Smooth muscle cell (in vitro differentiated cells): Measurements from ENCODE around the gene CADPS2. TPM values are rescaled to one million over a fixed set of nuclear protein-coding genes. Genes with fewer than 3 reads are reported as not detected.

Experiments
- DNase-seq: peaks from one replicate; lab custom pipeline; 2025; ENCODE audit not compliant: unreplicated experiment; lab: John Stamatoyannopoulos, UW
- H2AFZ ChIP-seq: fragments of 200-600 bp; sonication (generic); 2 replicates; pipeline ENCODE4 v1.6.0; 2016; ENCODE audit warnings: antibody characterized with exemption, low read depth, mild to moderate bottlenecking
- H3F3A ChIP-seq: fragments of 200-600 bp; sonication (generic); 2 replicates; pipeline ENCODE4 v1.6.0; 2017; ENCODE audit warnings: antibody characterized with exemption, low read depth
- H3K27ac ChIP-seq: fragments of 200-600 bp; sonication (generic); 2 replicates; pipeline ENCODE4 v1.5.1; 2016; ENCODE audit warnings: low read depth, mild to moderate bottlenecking
- H3K27me3 ChIP-seq: fragments of 200-600 bp; sonication (generic); 2 replicates; pipeline ENCODE4 v1.6.1; 2016; ENCODE audit warnings: low read depth, mild to moderate bottlenecking
- H3K36me3 ChIP-seq: fragments of 200-600 bp; sonication (generic); 2 replicates; pipeline ENCODE4 v1.5.1; 2016; ENCODE audit warnings: low read depth
- H3K4me1 ChIP-seq: fragments of 200-600 bp; sonication (generic); 2 replicates; pipeline ENCODE4 v1.5.1; 2016; ENCODE audit warnings: low read depth
- H3K4me2 ChIP-seq: fragments of 200-600 bp; sonication (generic); 2 replicates; pipeline ENCODE4 v1.6.0; 2016; ENCODE audit warnings: mild to moderate bottlenecking
- H3K4me3 ChIP-seq: fragments of 200-600 bp; sonication (generic); 2 replicates; pipeline ENCODE4 v1.5.1; 2016; ENCODE audit warnings: mild to moderate bottlenecking
- H3K79me2 ChIP-seq: fragments of 200-600 bp; sonication (generic); 2 replicates; pipeline ENCODE4 v1.6.0; 2016; ENCODE audit warnings: low read depth, mild to moderate bottlenecking
- H3K9ac ChIP-seq: fragments of 200-600 bp; sonication (generic); 2 replicates; pipeline ENCODE4 v1.6.0; 2016; ENCODE audit warnings: low read depth
- H3K9me3 ChIP-seq: fragments of 200-600 bp; sonication (generic); replicated peaks from 2 replicates; pipeline ENCODE4 v1.5.1; 2016; ENCODE audit warnings: low read depth
- H4K20me1 ChIP-seq: fragments of 200-600 bp; sonication (generic); 2 replicates; pipeline ENCODE4 v1.6.0; 2016; ENCODE audit warnings: low read depth
- CTCF ChIP-seq: fragments of 200-600 bp; sonication (generic); IDR thresholded peaks from 2 replicates; pipeline ENCODE4 v1.5.1; 2017; ENCODE audit warnings: borderline replicate concordance, mild to moderate bottlenecking, antibody characterized with exemption; ENCODE audit not compliant: insufficient read depth, poor library complexity, severe bottlenecking
- WGBS: methylation state at CpG from one replicate; pipeline ENCODE4 v1.1.7; 2016; ENCODE audit warnings: low lambda C conversion rate; 5-methylcytosine and 5-hydroxymethylcytosine counted together
- polyA plus RNA-seq: library from polyadenylated mRNA; unstranded; fragments of >200 nt; fragmentation: Nextera tagmentation; extraction: Ambion mirVana; gene quantifications from 2 replicates; pipeline ENCODE4 v1.2.1, GENCODE V29; 2016
- total RNA-seq: library from RNA; depleted of rRNA; stranded (reverse); fragments of >200 nt; gene quantifications from 2 replicates; pipeline ENCODE4 v1.2.3, GENCODE V29; 2014

The CADPS2 gene
- total and polyA plus RNA-seq, 2 experiments from 2014 or later, result 8.5 to 15.6 TPM

DNA sequence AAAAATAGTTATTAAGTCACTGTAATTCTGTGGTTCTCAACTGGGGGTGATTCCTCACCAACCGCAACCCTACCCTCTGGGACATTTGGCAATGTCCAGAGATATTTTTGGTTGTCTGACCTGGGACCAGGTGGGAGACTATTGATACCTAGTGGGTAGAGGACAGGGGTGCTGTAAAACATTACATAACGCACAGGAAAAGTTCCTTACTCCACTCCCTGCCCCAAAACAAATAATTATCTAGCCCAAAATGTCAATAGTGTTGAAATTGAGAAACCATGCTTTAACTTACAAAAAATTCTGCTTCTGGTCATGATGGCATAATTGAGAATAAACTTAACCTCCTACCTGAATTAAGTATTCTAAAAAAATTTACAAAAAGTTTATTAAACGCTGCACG lies 404.0 kb downstream of the CADPS2 start:
- Histone ChIP-seq H3K4me2 (no peak overlapping the region), H3K9me3 (no peaks in the 10 kb centered on the region), H3F3A (no peaks in the 10 kb centered on the region), H3K4me3 (no peak overlapping the region), H3K4me1 (no peaks in the 10 kb centered on the region), H3K27me3 (no peaks in the 10 kb centered on the region), H4K20me1 (no peaks in the 10 kb centered on the region), H2AFZ (no peak overlapping the region), H3K9ac (no peak overlapping the region), H3K27ac (no peak overlapping the region), H3K79me2 (no peaks in the 10 kb centered on the region), H3K36me3 (no peaks in the 10 kb centered on the region)
- no peak for DNase-seq
- TF ChIP-seq CTCF, result no peak
- WGBS, result 96% methylated on average over 4 of the region's 4 CpGs

- no peaks in the 10 kb centered on the region for H3F3A ChIP-seq
- no peaks in the 10 kb centered on the region for H3K79me2 ChIP-seq
- WGBS, result 65% methylated on average over 3 of the region's 3 CpGs
- TF ChIP-seq CTCF, result no peak
- H3K4me2 ChIP-seq, result no peak overlapping the region
- H3K4me1 ChIP-seq, result peaks cover 36% of the 10 kb centered on the region
- no peak overlapping the region for H2AFZ ChIP-seq
- no peaks in the 10 kb centered on the region for H4K20me1 ChIP-seq
- no peaks in the 10 kb centered on the region for H3K9me3 ChIP-seq
- no peaks in the 10 kb centered on the region for H3K36me3 ChIP-seq
- H3K4me3 ChIP-seq, result no peak overlapping the region
- H3K27me3 ChIP-seq, result no peaks in the 10 kb centered on the region
- DNase-seq, result no peak
- no peak overlapping the region for H3K27ac ChIP-seq
- H3K9ac ChIP-seq, result no peak overlapping the region
Measured at GRCh38 chr7:122470859-122471258, 415.4 kb downstream of the CADPS2 start.

GRCh38 chr7:122468945-122469344 lies 417.3 kb downstream of the CADPS2 start:
- H3K36me3 ChIP-seq, result no peaks in the 10 kb centered on the region
- peaks cover 26% of the 10 kb centered on the region for H3K4me1 ChIP-seq
- H2AFZ ChIP-seq, result no peak overlapping the region
- H4K20me1 ChIP-seq, result no peaks in the 10 kb centered on the region
- no peak for DNase-seq
- H3K9me3 ChIP-seq, result no peaks in the 10 kb centered on the region
- H3K27ac ChIP-seq, result no peak overlapping the region
- H3K4me3 ChIP-seq, result no peak overlapping the region
- no peaks in the 10 kb centered on the region for H3F3A ChIP-seq
- TF ChIP-seq CTCF, result no peak
- no peaks in the 10 kb centered on the region for H3K79me2 ChIP-seq
- 80% methylated on average over 2 of the region's 2 CpGs for WGBS
- no peaks in the 10 kb centered on the region for H3K27me3 ChIP-seq
- no peak overlapping the region for H3K4me2 ChIP-seq
- H3K9ac ChIP-seq, result no peak overlapping the region

DNA sequence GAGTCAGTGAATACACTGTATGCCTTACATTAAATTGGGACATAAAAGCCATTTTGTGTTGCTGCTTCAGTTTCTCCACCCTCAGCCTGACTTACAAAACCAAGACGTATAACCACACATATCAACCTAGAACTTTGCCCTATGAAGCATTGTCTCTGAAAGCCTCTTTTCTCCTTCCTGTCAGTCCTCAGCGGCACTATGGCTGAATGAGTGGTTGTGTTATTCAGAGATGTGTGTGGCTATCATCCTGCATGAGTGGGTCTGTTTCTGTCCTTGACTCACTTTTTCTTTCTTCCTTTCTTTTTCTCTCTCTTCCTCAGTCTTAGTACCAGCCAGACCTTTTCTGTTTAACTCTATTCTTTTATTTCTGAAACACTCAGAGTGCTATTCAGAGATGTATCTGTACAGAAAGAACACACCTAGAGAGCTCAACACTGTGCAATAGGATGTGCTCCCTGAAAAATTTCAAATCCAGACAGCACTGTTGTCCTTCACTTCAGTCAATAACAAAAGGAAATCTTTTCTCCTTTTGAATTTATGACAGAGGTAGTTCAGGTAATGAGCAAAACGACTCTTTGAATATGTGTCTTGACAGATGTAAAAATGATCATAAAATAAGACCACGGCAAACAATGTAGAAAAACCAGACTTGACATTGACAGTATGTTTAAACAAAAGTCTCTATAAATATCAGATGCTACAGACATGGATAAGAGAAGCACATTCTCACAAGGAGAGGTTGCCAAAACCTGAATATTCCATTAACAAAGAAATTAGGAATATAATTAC lies 418.4 kb downstream of the CADPS2 start:
- Histone ChIP-seq H3K27me3 (no peaks in the 10 kb centered on the region), H3K4me3 (no peak overlapping the region), H3F3A (no peaks in the 10 kb centered on the region), H2AFZ (no peak overlapping the region), H4K20me1 (no peaks in the 10 kb centered on the region), H3K4me1 (peaks cover 15% of the 10 kb centered on the region), H3K27ac (no peak overlapping the region), H3K9me3 (no peaks in the 10 kb centered on the region), H3K9ac (no peak overlapping the region), H3K36me3 (no peaks in the 10 kb centered on the region), H3K4me2 (no peak overlapping the region), H3K79me2 (no peaks in the 10 kb centered on the region)
- DNase-seq, result no peak
- 82% methylated on average over 4 of the region's 4 CpGs for WGBS
- no peak for TF ChIP-seq CTCF
